ENCODE data around the gene CMIP. TPM values are rescaled to one million over a fixed set of nuclear protein-coding genes. Genes with fewer than 3 reads are reported as not detected.

The CMIP gene
- polyA plus RNA-seq, 3 donors from 2014 or later, result 0.53 to 1.7 TPM; not detected in 1

DNA sequence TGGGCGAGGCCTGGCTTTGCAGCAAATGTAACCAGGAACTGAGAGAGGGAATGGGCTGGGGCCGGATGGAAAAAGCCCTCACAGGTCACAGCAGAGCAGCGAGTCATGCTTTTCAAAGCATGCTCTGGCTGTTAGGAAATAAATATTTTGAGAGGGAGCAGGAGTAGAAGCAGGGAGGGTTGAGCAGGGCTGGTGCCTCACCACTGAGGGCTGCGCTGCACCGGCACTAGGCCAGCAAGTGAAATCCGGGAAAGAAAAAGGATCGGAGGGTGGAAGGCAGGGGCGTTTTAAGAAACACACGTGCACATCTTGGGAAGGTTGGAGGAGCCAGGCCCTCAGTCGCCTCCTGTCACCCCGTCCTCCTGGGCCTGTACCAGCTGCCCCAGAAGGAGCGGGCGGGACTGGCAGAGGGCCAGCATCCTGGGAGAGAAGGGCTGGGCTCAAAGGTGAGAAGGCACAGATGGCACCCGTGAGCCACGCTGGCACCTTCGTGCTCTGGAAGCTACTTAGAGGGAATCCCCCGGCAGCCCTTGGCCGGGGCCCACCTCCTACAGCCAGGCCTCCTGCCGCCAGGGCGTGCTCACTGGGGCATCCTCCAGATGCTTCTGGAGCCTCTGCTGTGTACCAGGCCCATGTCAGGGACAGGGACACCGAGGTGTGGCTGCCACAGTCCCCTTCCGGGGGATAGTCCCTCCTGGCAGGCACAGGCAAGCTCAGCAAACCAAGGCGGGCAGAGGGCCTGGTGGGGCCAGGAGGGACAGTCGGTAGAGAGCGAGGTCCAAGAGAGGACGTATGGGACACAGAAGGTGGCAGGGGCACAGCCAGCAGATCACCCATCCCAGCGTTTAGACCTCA, 263.0 kb downstream of the CMIP start:
- Mint-ChIP-seq H3K36me3 (peaks cover 23 to 45% (median 28%) of the 10 kb centered on the region in 3 donors), H3K4me1 (no peaks in the 10 kb centered on the region), H3K27me3 (ENCODE audit: low read depth in 3 of 3) (peaks cover 7% of the 10 kb centered on the region in 3 donors), H3K9me3 (no peaks in the 10 kb centered on the region), H3K27ac (peak overlapping the region in 3 of 6 donors; percentile 19 to 67 (median 35)), H3K4me3 (no peak overlapping the region)
- DNase-seq, result no peak

DNA sequence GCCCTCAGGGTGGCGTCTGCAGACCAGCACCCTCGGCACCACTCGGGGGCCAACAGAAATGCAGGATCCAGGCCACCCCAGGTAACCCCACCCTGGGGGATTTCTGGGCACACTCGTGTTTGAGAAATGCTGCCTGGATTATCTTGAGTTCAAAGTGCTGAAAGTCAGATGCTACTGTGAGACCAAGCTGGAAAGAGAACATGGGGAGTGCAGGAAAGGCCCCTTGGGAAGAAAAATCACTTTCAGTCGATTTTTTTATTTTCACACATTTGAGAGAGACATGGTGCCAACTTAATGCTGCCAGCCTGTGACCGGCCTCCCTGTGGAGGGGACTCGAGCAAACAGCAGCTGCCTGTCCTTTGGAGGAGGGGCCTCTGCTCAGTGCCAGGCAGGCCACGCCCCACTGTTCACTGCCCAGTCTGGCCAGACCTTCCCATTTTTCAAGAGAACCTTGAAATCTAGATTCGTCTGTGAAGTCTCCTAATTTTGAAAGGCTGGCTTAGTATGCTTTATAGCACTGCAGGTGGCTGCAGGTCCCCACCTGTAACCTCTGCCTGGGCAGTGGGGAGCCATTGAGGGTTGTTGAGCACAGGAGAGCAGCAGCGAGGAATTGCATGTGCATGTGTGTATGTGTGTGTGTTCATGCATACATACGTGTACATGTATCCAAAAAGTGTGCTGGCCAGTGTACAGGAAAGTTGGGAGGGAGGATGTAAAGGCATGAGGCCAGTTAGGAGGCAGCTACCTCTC, 263.8 kb downstream of the CMIP start:
- H3K27me3 Mint-ChIP-seq (ENCODE audit: low read depth in 3 of 3), result peaks cover 6 to 7% (median 7%) of the 10 kb centered on the region in 3 donors
- peak overlapping the region in 3 of 6 donors; percentile 8 to 63 (median 29) for H3K27ac Mint-ChIP-seq
- H3K9me3 Mint-ChIP-seq, result no peaks in the 10 kb centered on the region
- no peak for DNase-seq
- H3K4me1 Mint-ChIP-seq, result no peaks in the 10 kb centered on the region
- peaks cover 20 to 36% (median 22%) of the 10 kb centered on the region in 3 donors for H3K36me3 Mint-ChIP-seq
- no peak overlapping the region for H3K4me3 Mint-ChIP-seq

DNA sequence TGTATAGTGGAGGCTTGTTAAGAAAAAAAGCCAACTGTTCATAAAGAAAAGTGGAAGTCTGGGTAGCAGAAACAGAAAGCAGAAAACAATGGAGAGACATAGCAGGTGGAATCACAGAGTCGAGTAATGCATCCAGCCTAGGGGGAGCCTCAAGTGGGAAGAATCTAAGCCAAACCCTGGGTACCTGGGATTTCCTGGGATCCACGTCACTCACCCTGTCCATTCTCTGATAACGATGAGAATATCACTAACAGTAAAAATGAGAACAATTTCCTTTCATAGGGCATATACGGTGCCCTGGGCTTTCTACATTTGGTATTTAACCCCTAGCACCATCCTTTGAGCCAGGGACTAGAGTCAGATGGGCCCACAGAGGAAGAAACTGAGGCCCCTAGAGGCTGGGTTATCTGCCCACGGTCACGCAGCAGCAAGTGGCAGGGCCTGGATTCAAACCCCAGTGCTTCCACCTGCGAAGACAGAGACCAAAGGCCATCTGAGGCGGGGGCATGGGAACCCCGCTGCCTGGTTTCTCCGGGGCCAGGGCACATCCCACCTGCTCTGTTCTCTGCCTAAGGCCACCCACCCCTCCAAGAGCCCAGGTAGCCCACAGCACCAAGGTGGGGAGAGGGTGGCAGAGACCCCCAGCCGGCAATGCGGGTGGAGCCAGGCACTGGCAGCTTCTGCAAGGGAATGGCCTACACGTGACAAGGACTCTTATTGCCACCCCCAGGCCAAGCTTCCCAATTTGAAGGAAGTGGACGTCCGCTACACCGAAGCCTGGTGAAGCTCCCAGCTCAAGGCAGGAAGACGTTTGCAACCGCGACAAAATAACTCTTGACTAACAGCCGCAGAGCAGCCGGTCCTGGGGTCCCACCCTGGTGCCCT, 264.6 kb downstream of the CMIP start:
- peak overlapping the region in 2 of 6 donors; percentile 8 to 29 for H3K27ac Mint-ChIP-seq
- no peaks in the 10 kb centered on the region for H3K9me3 Mint-ChIP-seq
- peaks cover 6 to 12% (median 7%) of the 10 kb centered on the region in 3 donors for H3K27me3 Mint-ChIP-seq (ENCODE audit: low read depth in 3 of 3)
- peaks cover 19 to 36% (median 22%) of the 10 kb centered on the region in 3 donors for H3K36me3 Mint-ChIP-seq
- H3K4me3 Mint-ChIP-seq, result no peak overlapping the region
- no peak for DNase-seq
- H3K4me1 Mint-ChIP-seq, result no peaks in the 10 kb centered on the region

DNA sequence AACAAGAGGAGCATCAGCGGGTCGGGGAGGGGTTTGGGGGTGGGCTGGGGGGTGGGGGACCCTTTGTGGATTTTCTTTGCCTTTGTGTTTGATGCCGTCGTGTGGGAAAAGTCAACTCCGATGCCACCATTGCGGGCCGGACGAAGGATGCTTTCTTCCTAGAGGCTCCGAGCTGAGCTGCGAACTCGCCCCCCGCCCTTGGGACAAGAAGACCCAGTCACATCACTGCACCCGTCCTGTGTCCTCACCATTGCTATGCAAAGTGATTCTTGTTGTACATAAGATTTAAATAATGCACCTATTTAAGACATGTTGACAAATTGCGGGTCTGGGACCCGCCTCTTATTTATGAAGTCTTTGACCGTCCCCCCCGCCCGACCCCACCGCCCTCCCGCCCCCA, 265.4 kb downstream of the CMIP start:
- Mint-ChIP-seq H3K4me3 (no peak overlapping the region), H3K27ac (no peak overlapping the region), H3K9me3 (no peaks in the 10 kb centered on the region), H3K4me1 (peaks cover 5 to 6% of the 10 kb centered on the region in 2 donors), H3K36me3 (peaks cover 19 to 36% (median 22%) of the 10 kb centered on the region in 3 donors), H3K27me3 (ENCODE audit: low read depth in 3 of 3) (peaks cover 6 to 12% (median 7%) of the 10 kb centered on the region in 3 donors)
- no peak for DNase-seq

DNA sequence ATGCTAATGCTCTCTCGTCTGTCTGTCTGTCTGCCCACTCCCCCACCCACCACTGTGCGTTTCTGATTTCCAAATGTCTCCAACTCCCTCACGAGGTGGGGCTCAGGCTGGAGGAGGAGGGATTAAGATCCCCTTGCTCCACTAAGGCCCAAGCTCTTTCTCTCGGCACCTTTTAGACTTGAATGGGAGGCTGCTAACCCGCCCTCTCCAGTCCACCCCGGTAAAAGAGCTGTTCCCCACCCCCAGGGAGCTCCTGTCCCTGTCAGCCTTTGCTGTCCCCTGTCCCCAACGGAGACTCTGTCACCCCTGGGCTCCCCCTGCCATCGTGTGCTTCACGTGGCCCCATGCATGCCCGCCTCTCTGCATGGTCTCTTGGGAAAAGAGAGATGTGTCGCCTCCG, 266.0 kb downstream of the CMIP start:
- DNase-seq, result no peak
- Mint-ChIP-seq H3K27ac (no peak overlapping the region), H3K4me3 (no peak overlapping the region), H3K9me3 (no peaks in the 10 kb centered on the region), H3K36me3 (peaks cover 17 to 34% (median 22%) of the 10 kb centered on the region in 3 donors), H3K27me3 (ENCODE audit: low read depth in 3 of 3) (peaks cover 7 to 14% (median 10%) of the 10 kb centered on the region in 3 donors), H3K4me1 (peaks cover 11% of the 10 kb centered on the region in 2 donors)

DNA sequence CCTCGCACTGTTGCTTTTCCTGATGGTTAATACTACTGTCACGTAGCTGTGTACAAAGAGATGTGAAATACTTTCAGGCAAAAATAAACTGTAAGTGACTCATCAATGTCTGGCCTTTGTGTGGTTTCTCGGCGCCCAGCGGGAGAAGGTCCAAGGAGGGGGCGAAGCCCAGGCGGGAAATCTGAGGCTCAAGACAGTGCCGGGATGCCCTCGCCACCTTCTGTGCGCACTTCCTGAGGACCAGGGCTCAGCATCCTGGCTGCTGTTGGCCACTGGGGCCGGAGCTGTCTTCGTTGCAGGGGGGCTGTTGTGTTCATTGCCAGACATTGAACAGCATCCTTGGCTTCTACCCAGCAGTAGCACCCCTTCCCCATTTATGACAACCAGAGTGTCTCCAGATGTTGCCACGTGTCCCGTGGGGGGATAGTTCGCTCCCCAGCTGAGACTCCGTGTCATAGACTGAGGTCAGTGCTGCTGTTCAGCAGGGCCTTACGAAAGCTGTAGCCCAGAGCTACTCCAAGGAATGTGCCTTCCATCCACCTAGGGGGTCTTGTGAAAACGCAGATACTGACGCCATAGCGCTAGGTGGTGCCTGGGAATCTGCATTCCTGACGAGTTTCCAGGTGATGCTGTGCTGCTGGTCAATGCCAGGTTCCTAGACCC, 267.2 kb downstream of the CMIP start:
- no peak for DNase-seq
- Mint-ChIP-seq H3K9me3 (no peaks in the 10 kb centered on the region), H3K27me3 (ENCODE audit: low read depth in 3 of 3) (peaks cover 6 to 14% (median 10%) of the 10 kb centered on the region in 3 donors), H3K4me1 (peaks cover 22 to 23% of the 10 kb centered on the region in 2 donors), H3K36me3 (peaks cover 13 to 25% (median 18%) of the 10 kb centered on the region in 3 donors), H3K4me3 (no peak overlapping the region), H3K27ac (peak overlapping the region in 1 of 6 donors; percentile 15)

DNA sequence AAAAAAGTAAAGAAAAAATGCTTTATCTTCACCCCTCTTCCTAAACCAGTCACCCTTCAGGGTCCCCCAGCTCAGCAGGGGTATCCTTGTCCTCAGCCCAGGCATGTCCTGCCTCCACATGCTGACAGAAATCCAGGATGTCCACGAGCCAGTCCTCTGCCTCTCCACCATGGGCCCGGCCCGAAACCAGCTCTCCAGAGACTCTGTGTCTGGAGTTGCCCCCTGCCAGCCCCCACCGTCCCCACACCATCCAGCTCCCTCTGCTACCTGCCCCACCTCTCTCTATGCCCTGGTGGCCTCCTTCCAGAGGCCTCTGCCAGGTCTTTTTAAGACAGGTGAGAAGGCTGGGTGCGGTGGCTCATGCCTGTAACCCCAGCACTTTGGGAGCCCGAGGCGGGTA, 268.1 kb downstream of the CMIP start:
- H3K4me3 Mint-ChIP-seq, result no peak overlapping the region
- H3K4me1 Mint-ChIP-seq, result peaks cover 30 to 31% of the 10 kb centered on the region in 2 donors
- no peak for DNase-seq
- H3K9me3 Mint-ChIP-seq, result no peaks in the 10 kb centered on the region
- H3K27me3 Mint-ChIP-seq (ENCODE audit: low read depth in 3 of 3), result peaks cover 6 to 14% (median 9%) of the 10 kb centered on the region in 3 donors
- peaks cover 5 to 17% (median 10%) of the 10 kb centered on the region in 3 donors for H3K36me3 Mint-ChIP-seq
- no peak overlapping the region for H3K27ac Mint-ChIP-seq

DNA sequence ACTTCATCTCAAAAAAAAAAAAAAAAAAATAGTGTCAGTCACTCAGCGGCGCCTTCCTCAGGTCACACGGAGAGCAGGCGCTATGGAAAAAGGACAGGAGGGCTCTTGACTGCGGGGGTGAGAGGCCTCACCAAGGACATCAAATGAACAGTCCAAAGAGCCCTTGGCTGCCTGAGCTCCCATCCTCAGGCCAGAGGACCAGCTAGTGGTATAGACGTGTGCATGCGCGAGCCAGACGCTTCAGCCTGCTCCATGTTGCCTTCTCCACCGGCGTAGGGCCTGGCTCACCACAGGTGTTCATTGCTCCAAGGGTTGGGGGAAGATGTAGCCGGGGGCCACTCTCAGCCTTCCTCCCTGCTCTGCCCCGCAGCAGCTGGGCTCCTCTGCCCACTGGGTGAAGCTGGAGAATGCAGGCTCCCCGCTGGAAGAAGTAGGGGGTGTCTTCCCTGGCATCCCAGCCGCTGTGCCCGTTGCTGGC, 268.7 kb downstream of the CMIP start:
- Mint-ChIP-seq H3K36me3 (peaks cover 5 to 13% (median 10%) of the 10 kb centered on the region in 3 donors), H3K27ac (no peak overlapping the region), H3K9me3 (no peaks in the 10 kb centered on the region), H3K27me3 (ENCODE audit: low read depth in 3 of 3) (peaks cover 9 to 14% (median 10%) of the 10 kb centered on the region in 3 donors), H3K4me1 (peaks cover 36 to 37% of the 10 kb centered on the region in 2 donors), H3K4me3 (no peak overlapping the region)
- no peak for DNase-seq

DNA sequence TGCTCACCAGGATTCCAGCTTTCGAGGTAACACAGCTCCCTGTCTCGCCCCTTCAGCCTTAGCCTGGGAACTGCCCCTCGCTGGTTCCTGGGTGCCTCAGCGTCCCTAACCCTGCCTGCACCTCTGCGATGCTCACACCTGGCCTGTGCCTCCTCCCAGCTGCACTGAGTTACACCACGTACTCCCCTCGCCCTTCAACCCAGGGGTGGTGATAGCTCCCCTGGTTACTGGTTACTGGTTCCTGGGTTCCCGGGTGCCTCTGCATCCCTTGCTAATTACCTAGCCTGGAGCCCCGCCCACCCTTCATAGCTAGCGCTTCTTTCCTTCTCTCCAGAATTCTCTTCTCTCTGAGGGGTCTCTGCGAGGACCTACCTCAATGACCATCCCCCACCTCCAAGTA, 269.2 kb downstream of the CMIP start:
- H3K4me3 Mint-ChIP-seq, result no peak overlapping the region
- H3K27ac Mint-ChIP-seq, result peak overlapping the region in 1 of 6 donors; percentile 26
- no peak for DNase-seq
- peaks cover 41% of the 10 kb centered on the region in 2 donors for H3K4me1 Mint-ChIP-seq
- no peaks in the 10 kb centered on the region for H3K9me3 Mint-ChIP-seq
- H3K36me3 Mint-ChIP-seq, result peaks cover 3 to 11% (median 7%) of the 10 kb centered on the region in 3 donors
- peaks cover 8 to 13% (median 9%) of the 10 kb centered on the region in 3 donors for H3K27me3 Mint-ChIP-seq (ENCODE audit: low read depth in 3 of 3)

DNA sequence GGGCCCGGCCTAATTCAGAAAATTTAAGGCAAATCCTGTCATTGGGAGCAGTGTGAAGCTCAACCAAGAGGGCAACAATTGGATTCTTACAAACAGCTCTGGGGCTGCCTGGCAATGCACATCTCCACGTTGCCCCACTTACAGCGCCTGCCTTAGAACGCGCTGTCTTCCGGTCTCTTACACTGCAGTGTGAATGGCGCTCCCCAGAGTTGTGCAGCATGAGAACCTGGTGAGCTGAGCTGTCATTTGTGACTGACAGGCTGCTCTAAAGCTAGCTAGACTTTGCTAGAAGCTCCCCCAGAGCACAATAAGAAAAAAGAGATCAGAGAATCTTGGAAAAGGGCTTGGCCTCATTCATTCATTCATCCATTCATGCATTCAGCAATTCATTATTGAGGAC, 270.0 kb downstream of the CMIP start:
- peaks cover 0 to 8% (median 4%) of the 10 kb centered on the region in 3 donors for H3K36me3 Mint-ChIP-seq
- H3K4me3 Mint-ChIP-seq, result peak overlapping the region in 4 of 5 donors; percentile 10 to 69 (median 40)
- no peaks in the 10 kb centered on the region for H3K9me3 Mint-ChIP-seq
- peaks cover 46 to 47% of the 10 kb centered on the region in 2 donors for H3K4me1 Mint-ChIP-seq
- peak overlapping the region in 2 of 6 donors; percentile 30 to 77 for H3K27ac Mint-ChIP-seq
- H3K27me3 Mint-ChIP-seq (ENCODE audit: low read depth in 3 of 3), result peaks cover 6 to 10% (median 9%) of the 10 kb centered on the region in 3 donors
- DNase-seq, result no peak

DNA sequence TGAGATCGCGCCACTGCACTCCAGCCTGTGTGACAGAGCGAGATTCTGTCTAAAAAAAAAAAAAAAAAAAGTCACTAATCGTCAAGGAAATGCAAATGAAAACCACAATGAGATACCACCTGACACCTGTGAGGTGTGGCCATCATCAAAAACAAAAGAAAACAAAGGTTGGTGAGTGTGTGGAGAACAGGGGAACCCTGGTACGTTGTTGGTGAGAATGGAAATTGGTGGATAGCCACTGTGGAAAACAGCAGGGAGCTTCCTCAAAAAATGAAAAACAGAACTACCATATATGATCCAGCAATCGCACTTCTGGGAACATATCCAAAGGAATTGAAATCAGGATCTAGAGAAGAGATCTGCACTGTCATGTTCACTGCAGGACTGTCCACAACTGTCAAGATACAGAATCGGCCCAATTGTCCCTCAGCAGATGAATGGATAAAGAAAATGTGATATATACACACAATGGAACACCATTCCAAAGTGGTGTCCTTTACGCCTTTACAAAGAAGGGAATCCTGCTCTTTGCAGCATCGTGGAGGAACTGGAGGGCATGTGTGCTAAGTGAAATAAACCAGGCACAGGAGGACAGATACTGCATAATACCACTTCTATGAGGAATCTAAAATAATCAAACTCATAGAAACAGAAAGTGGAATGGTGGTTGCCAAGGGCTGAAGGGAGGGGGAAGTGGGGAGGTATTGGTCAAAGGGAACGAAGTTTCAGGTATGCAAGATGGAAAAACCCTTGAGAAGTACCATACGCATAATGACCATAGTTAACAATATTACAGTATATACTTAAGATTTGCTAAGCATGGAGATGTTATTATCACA, 271.0 kb downstream of the CMIP start:
- Mint-ChIP-seq H3K36me3 (peaks cover 0 to 8% (median 4%) of the 10 kb centered on the region in 3 donors), H3K4me3 (peak overlapping the region; percentile 7 to 69 (median 25)), H3K4me1 (peaks cover 50 to 51% of the 10 kb centered on the region in 2 donors), H3K9me3 (no peaks in the 10 kb centered on the region), H3K27ac (peak overlapping the region; percentile 5 to 78 (median 66)), H3K27me3 (ENCODE audit: low read depth in 3 of 3) (peaks cover 5 to 10% (median 7%) of the 10 kb centered on the region in 3 donors)
- DNase-seq, result peak; percentile 20 to 28 (median 22)
